RWPE1 (cell line): Measurements from ENCODE around the gene COX7A1.

Source experiments
- CTCF ChIA-PET: fragments of 350-600 bp; sonication (Branson Sonifier 250); formaldehyde crosslinking; extraction: SDS; loops from one replicate; lab custom pipeline; 2021; lab: Yijun Ruan, JAX
- POLR2A ChIA-PET: fragments of 400-600 bp; formaldehyde crosslinking; extraction: SDS; loops from one replicate; lab custom pipeline; 2020; ENCODE audit warnings: antibody characterized with exemption; ENCODE audit not compliant: low non-redundant PET; lab: Yijun Ruan, JAX
- DNase-seq: peaks from one replicate; pipeline ENCODE4 v3.0.0; 2012; ENCODE audit warnings: low spot score
- H3K27ac ChIP-seq: fragments of 450-650 bp; 2 replicates; pipeline ENCODE4 v1.5.1; 2017
- CTCF ChIP-seq: fragments of 450-650 bp; conservative IDR thresholded peaks from 2 replicates; pipeline ENCODE4 v1.5.1; 2017; ENCODE audit warnings: low read depth, mild to moderate bottlenecking

COX7A1 gene

DNA sequence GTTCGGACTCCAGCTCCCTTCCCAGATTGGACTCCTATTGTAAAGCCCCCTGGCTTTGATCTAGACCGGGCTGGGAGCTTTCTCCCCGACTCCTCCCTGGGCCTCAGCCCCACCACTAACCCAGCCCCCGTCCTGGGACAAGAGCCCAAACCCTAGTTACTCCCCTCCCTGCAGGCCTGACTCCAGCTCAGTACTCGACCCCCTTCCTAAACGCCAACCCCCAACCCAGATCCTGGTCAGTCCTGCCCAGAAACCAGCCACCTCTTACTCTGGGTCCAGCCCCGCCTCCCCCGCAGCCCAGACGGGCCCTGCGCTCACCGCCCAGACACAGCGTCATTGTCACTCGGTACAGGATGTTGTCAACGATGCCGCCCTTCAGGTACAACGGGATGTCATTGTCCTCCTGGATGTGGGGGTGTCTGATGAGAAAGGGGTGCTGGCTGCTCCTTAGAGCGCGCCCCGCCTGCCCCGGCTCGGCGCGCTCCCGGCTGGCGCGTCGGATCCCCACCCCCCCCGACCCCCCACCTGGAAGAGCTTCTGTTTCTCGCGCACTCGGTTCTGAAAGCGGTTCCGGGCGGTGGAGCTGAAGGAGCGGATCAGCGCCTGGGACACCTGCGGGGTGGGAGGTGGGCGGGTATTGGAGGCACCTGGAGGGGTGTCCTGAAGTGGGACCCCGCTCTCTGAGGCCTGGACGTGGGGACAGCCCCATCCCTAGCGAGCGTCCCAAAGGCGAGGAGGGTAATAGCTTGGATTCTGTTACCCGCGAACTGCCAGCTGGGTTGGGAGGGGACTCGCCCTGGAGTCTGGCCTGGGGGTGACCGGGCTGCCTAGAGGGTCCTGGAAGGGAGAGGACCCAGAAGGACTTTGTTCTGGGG, 866 bp downstream of the COX7A1 start:
- no peak for DNase-seq
- no peak for TF ChIP-seq CTCF
- ChIA-PET CTCF (interaction anchor here (0.6 kb wide), 2 partner anchors 15 to 71 kb away, joined by 3 read pairs; no protein-coding TSS in a partner anchor), POLR2A (no interaction called here)
- H3K27ac ChIP-seq = peak overlapping the region; percentile 84

DNA sequence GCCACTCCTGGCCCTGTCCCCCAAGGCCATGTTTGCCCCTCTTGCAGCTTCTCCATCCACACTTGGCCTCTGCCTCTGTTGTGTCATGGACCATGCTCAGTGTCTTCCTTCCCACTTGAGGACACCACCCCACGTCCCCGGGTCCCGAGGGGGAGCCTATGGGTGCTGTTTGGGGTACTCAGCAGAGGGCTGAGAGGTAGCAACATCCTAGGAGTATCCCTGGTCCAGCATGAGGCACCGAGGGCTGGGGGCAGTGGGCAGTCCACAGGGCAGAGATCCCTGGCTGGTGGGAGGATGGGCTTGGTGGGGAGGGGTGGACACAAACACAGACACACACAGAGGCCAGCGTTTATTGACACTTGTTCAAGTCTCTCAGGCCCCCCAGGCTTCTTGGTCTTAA, 1.7 kb downstream of the COX7A1 start:
- peak overlapping the region; percentile 84 for H3K27ac ChIP-seq
- no peak for TF ChIP-seq CTCF
- no peak for DNase-seq
- ChIA-PET CTCF (no interaction called here), POLR2A (no interaction called here)

- no peak for TF ChIP-seq CTCF
- POLR2A ChIA-PET = no interaction called here
- DNase-seq = peak; percentile 79
- peak overlapping the region; percentile 84 for H3K27ac ChIP-seq
- CTCF ChIA-PET = interaction anchor here (0.6 to 1.2 kb wide), 2 partner anchors 17 to 22 kb away, joined by 3 to 6 read pairs; no protein-coding TSS in a partner anchor
Observed at GRCh38 chr19:36149673-36150406, 2.4 kb downstream of the COX7A1 start.

GRCh38 chr19:36144624-36145023, 7.6 kb downstream of the COX7A1 start:
- ChIA-PET POLR2A (no interaction called here), CTCF (interaction anchor here (0.6 to 1.0 kb wide), 2 partner anchors 17 to 137 kb away, joined by 4 to 6 read pairs; no protein-coding TSS in a partner anchor)
- no peak for DNase-seq
- H3K27ac ChIP-seq = no peak overlapping the region
- TF ChIP-seq CTCF = no peak

GRCh38 chr19:36142496-36142895, 9.8 kb downstream of the COX7A1 start:
- ChIA-PET POLR2A (no interaction called here), CTCF (interaction anchor here (0.7 to 0.9 kb wide), 2 partner anchors 15 to 435 kb away, joined by 4 to 5 read pairs; no protein-coding TSS in a partner anchor)
- peak overlapping the region; percentile 98 for H3K27ac ChIP-seq
- DNase-seq = no peak
- TF ChIP-seq CTCF = no peak

DNA sequence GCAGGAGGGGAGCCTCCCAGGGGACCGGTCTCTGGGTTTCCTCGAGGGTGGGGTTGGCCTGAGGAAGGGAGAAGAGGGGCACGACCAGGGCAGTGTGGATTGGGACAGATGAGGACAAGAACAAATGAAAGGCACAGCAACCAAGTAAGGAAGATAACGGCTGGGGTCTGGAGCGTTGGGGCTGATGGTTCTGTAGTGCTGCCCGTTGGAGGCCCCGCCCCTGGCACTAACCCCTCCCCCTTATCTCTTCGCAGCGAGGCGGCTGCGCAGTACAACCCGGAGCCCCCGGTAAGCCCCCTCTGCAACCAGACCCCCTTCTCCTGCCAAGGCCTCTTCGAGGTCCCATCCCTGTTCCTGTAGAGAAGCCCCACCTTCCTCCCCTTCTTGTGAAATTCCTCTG, 10.2 kb downstream of the COX7A1 start:
- peak overlapping the region; percentile 98 for H3K27ac ChIP-seq
- ChIA-PET POLR2A (no interaction called here), CTCF (interaction anchor here (0.7 to 0.9 kb wide), 2 partner anchors 14 to 434 kb away, joined by 4 to 5 read pairs; no protein-coding TSS in a partner anchor)
- no peak for DNase-seq
- no peak for TF ChIP-seq CTCF
